Memory B cell (primary cell): ENCODE data around the gene PHB1.

ENCODE experiments used
- ATAC-seq: fragments of 150-1000 bp; cut with Tn5 transposase; 2 replicates; pipeline ENCODE4 v1.10.0; 2021; ENCODE audit warnings: low read depth, mild to moderate bottlenecking, moderate library complexity
- DNase-seq, 2 donors: peaks; one replicate each; pipeline ENCODE4 v3.0.0; 2022; ENCODE audit warnings: low spot score in 2 of 2
- H3K27ac Mint-ChIP-seq: one replicate; pipeline ENCODE4 v1.8.0; 2022; ENCODE audit warnings: mild to moderate bottlenecking, moderate library complexity, mixed read lengths
- H3K27me3 Mint-ChIP-seq: one replicate; pipeline ENCODE4 v1.8.0; 2022; ENCODE audit warnings: mixed read lengths
- H3K36me3 Mint-ChIP-seq: one replicate; pipeline ENCODE4 v1.8.0; 2022; ENCODE audit warnings: mild to moderate bottlenecking, mixed read lengths
- H3K4me1 Mint-ChIP-seq: one replicate; pipeline ENCODE4 v1.8.0; 2022; ENCODE audit warnings: mixed read lengths
- H3K4me3 Mint-ChIP-seq: one replicate; pipeline ENCODE4 v1.8.0; 2022; ENCODE audit warnings: mild to moderate bottlenecking, moderate library complexity, mixed read lengths
- H3K9me3 Mint-ChIP-seq: one replicate; pipeline ENCODE4 v1.8.0; 2022; ENCODE audit warnings: mixed read lengths

Gene PHB1

DNA sequence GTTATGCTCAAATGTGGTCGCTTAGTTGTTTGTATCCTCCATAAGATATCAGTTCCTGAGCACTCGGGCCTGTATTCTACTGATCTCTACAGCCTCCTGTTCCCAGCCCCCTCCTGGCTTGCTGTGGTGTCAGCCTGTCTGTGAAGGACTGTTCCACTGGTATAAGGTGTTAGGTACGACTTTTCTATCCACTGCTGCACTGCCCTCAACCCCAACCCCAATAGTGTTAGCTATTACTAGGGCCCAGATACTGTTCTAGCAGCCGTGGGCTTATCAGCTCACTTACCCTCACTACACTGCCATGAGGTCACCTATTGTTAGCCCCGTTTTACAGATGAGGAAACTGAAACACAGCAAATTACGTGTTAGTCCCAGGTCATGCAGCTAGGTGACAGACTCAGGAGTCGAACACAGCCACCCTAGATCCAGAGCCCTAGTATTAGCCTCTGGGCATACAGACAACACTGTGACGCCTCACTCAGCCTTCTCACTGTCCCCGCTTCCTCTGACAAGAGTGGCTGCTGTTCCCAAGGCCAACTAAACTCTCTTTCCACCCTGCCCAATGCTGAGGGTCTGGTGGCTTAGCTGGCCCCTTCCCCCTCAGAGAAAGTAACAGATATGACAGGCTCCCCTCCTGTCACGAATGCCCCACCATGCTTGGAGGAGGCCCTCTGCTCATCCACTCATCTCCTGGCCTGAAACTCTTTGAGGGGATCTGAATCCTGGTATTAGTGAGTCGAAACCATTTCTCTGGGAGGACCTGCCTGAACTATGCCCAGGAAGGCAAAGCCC is 27.0 kb downstream of the PHB1 start:
- ATAC-seq (peak; percentile 20), DNase-seq (no peak)
- H3K27me3 Mint-ChIP-seq: no peaks in the 10 kb centered on the region
- peak overlapping the region; percentile 96 for H3K27ac Mint-ChIP-seq
- H3K36me3 Mint-ChIP-seq: peaks cover 4% of the 10 kb centered on the region
- peak overlapping the region; percentile 80 for H3K4me3 Mint-ChIP-seq
- peaks cover 45% of the 10 kb centered on the region for H3K4me1 Mint-ChIP-seq
- H3K9me3 Mint-ChIP-seq: peaks cover 3% of the 10 kb centered on the region

DNA sequence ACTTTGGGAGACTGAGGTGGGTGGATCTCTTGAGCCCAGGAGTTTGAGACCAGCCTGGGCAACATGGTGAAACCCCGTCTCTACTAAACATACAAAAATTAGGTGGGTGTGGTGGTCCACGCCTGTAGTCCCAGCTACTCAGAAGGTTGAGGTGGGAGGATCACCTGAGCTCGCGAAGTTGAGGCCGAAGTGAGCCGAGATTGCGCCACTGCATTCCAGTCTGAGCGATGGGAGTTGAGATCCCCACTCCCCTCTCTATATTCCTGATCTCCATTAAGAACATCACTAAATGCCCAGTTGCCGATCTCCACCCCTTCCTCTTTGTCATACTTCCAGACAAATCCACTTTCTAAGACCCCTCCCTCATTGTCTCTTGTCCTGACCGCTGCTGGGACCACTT is 28.3 kb downstream of the PHB1 start:
- Mint-ChIP-seq H3K4me1 (peaks cover 55% of the 10 kb centered on the region), H3K27me3 (no peaks in the 10 kb centered on the region), H3K9me3 (peaks cover 3% of the 10 kb centered on the region), H3K27ac (peak overlapping the region; percentile 96), H3K36me3 (peaks cover 4% of the 10 kb centered on the region), H3K4me3 (no peak overlapping the region)
- DNase-seq: no peak
- ATAC-seq: no peak

DNA sequence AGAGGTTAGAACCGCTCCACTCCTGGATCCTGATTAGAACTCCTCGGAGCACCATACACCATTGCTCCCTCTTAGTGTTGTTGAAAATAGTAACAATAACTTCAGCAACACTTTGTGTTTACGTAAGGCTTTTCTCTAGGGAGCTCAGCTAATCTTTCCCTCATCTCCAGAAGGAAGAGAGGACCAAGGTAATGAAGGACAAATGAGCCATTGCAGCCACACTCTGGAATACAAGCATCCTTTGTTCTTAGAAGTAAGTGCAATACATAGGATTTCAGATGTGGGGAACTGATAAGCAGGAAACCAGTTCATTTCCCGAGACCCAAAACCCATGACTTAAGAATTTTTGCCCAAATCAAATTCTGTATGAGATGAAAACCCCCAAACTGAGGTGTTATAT is 29.7 kb downstream of the PHB1 start:
- Mint-ChIP-seq H3K27ac (no peak overlapping the region), H3K36me3 (peaks cover 5% of the 10 kb centered on the region), H3K27me3 (no peaks in the 10 kb centered on the region), H3K4me3 (no peak overlapping the region), H3K9me3 (peaks cover 3% of the 10 kb centered on the region), H3K4me1 (peaks cover 46% of the 10 kb centered on the region)
- DNase-seq (no peak), ATAC-seq (no peak)

DNA sequence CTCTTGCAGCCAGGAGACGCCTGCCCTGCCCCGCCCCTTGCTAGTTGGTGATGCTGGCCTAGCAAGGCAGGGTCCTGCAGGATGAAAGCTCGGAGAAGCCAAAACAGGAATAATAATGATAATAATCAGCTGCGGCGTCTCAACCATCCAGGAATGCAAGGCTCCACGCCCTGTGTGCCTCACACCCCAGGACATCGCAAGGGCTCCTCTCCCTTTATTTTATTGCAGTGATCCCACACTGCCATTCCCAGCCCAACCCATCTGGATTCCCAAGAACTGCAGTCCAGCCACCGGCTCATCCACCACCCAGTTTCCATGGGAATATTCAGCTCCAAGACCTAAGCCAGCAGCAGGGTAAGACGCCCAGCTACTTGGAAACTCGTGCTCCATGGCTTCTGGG is 31.6 kb downstream of the PHB1 start:
- Mint-ChIP-seq H3K36me3 (peaks cover 12% of the 10 kb centered on the region), H3K9me3 (peaks cover 7% of the 10 kb centered on the region), H3K4me1 (peaks cover 40% of the 10 kb centered on the region), H3K27me3 (no peaks in the 10 kb centered on the region), H3K4me3 (no peak overlapping the region), H3K27ac (no peak overlapping the region)
- ATAC-seq (no peak), DNase-seq (no peak)

DNA sequence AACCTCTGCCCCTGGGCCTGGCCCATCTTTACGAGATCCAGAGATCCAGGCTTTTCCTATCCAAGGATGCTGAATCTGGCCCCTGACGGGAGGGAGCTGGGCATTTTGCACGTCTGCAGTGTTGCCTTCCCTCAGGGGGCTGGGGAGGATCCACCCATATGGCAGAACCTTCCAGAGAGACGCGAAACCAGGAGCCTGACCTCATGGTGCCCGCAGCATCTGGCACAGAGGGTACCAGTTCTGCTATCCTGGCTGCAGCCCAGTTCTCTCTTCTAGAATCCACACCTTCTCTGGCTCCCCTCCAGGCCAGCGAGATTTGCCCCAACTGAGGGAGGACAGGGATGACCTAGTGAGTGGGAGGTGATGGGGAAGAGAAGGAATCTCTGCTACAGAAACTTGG is 32.1 kb downstream of the PHB1 start:
- DNase-seq (no peak), ATAC-seq (no peak)
- Mint-ChIP-seq H3K36me3 (peaks cover 15% of the 10 kb centered on the region), H3K4me3 (no peak overlapping the region), H3K27ac (no peak overlapping the region), H3K27me3 (no peaks in the 10 kb centered on the region), H3K4me1 (peaks cover 40% of the 10 kb centered on the region), H3K9me3 (peaks cover 6% of the 10 kb centered on the region)

DNA sequence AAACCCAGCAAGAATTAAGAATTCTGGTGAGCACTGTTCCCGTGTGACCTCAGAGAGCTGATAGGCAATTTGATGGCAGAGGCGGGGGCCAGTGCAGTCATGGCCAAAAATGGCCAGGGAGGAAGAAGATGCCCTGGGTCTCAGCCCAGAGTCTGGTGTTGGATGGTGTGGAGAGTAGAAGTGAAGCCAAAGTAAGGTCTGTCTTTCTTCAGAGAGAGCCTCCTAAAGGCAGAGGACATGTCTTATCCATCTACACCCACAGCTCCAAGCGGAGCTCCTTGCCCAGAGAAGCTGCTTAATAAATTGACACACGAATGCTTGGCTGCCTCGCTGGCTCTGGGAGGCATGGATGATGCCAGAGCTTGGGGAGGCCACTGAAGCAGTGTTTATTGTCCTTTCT is 32.9 kb downstream of the PHB1 start:
- no peak for DNase-seq
- no peak overlapping the region for H3K27ac Mint-ChIP-seq
- H3K9me3 Mint-ChIP-seq: peaks cover 6% of the 10 kb centered on the region
- H3K27me3 Mint-ChIP-seq: no peaks in the 10 kb centered on the region
- no peak for ATAC-seq
- peaks cover 11% of the 10 kb centered on the region for H3K36me3 Mint-ChIP-seq
- H3K4me3 Mint-ChIP-seq: no peak overlapping the region
- peaks cover 37% of the 10 kb centered on the region for H3K4me1 Mint-ChIP-seq

DNA sequence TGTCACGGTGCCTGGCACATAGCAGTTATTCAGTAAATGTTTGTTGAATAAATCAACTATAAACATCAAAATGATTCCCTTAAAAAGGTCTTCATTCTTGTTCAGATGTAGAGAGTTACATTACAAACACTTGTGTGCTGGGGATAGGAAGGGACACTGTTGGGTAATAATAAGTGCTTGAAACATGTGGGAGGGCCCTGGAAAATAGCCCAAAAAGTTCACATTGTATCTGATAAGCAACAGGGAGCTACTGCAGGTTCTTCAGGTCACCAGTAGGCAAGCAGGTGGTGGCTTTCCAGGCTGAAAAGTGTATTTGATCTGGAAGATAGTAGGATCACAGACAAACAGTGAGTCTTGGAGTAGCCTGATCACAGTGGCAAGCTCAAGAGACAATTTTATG is 33.6 kb downstream of the PHB1 start:
- Mint-ChIP-seq H3K27me3 (no peaks in the 10 kb centered on the region), H3K36me3 (peaks cover 11% of the 10 kb centered on the region), H3K4me3 (no peak overlapping the region), H3K4me1 (peaks cover 36% of the 10 kb centered on the region), H3K27ac (peak overlapping the region; percentile 55), H3K9me3 (peaks cover 6% of the 10 kb centered on the region)
- DNase-seq (no peak), ATAC-seq (no peak)

DNA sequence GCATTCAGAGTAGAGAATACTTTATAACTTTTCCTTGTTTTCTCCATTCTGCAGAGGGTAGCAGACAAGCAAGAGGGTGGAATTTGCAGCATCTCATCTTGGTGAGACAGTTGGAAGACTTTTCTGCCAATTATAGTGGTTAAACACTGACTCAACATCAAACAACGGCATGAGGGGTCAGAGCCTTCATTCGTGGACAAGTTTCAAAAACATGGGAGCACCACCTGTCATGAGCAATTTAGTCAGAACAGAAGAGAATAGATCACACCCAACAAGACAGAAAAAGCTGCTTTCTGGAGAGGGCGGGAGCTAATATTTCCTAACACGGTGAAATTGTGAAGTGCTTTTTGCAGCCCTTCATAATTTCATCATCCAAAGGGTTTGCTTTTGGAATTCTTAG is 34.8 kb downstream of the PHB1 start:
- Mint-ChIP-seq H3K9me3 (peaks cover 6% of the 10 kb centered on the region), H3K36me3 (peaks cover 14% of the 10 kb centered on the region), H3K4me3 (no peak overlapping the region), H3K4me1 (peaks cover 35% of the 10 kb centered on the region), H3K27ac (no peak overlapping the region), H3K27me3 (no peaks in the 10 kb centered on the region)
- no peak for DNase-seq
- ATAC-seq: no peak

DNA sequence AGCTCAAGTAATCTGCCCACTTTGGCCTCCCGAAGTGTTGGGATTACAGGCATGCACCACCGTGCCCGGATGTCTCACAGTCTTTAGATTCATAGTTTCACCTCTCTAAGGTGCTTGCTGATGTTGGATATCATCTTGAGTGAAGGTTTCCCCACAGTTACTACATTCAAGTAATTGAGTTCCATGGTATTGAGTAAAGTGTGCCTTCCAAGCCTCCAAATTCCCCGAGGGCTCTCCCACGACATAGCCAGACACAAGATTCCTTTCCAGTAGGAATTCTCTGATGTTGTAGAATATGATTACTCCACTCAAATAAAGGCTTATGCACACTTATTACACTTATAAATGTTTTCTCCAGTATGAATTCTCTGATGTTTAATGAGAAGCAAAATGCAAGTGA is 36.4 kb downstream of the PHB1 start:
- H3K27ac Mint-ChIP-seq: no peak overlapping the region
- ATAC-seq (no peak), DNase-seq (no peak)
- H3K36me3 Mint-ChIP-seq: peaks cover 15% of the 10 kb centered on the region
- no peak overlapping the region for H3K4me3 Mint-ChIP-seq
- no peaks in the 10 kb centered on the region for H3K27me3 Mint-ChIP-seq
- H3K9me3 Mint-ChIP-seq: peaks cover 4% of the 10 kb centered on the region
- H3K4me1 Mint-ChIP-seq: peaks cover 35% of the 10 kb centered on the region

DNA sequence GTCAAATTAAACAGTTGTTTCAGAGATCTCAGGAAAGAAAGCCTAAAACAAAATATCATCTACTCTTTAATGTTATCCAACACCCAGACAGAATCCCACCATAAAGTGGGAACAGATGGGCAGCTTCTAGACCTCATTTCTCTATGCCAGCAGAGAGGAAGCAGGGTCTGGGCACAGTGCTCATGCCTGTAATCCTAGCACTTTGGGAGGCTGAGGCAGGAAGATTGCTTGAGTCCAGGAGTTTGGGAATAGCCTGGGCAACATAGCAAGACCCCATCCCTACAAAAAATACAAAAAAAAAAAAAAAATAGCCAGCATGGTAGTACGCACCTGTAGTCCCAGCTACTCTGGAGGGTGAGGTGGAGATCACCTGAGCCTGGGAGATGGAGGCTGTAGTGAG is 39.1 kb downstream of the PHB1 start:
- Mint-ChIP-seq H3K4me1 (peaks cover 39% of the 10 kb centered on the region), H3K36me3 (peaks cover 15% of the 10 kb centered on the region), H3K27ac (no peak overlapping the region), H3K4me3 (no peak overlapping the region), H3K9me3 (peaks cover 4% of the 10 kb centered on the region), H3K27me3 (no peaks in the 10 kb centered on the region)
- no peak for DNase-seq
- ATAC-seq: no peak

DNA sequence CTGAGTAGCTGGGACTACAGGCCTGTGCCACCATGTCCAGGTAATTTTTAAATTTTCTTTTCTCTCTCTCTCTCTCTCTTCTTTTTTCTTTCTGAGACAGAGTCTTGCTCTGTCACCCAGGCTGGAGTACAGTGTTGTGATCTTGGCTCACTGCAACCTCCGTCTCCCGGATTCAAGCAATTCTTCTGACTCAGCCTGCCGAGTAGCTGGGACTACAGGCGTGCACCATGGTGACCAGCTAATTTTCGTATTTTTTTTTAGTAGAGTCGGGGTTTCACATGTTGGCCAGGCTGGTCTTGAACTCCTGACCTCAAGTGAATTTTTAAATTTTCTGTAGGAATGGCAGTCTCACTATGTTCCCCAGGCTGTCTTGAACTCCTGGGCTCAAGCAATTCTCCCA is 41.6 kb downstream of the PHB1 start:
- peaks cover 8% of the 10 kb centered on the region for H3K36me3 Mint-ChIP-seq
- H3K27ac Mint-ChIP-seq: no peak overlapping the region
- H3K27me3 Mint-ChIP-seq: no peaks in the 10 kb centered on the region
- peak overlapping the region; percentile 38 for H3K4me3 Mint-ChIP-seq
- H3K9me3 Mint-ChIP-seq: no peaks in the 10 kb centered on the region
- H3K4me1 Mint-ChIP-seq: peaks cover 36% of the 10 kb centered on the region
- DNase-seq (no peak), ATAC-seq (no peak)

DNA sequence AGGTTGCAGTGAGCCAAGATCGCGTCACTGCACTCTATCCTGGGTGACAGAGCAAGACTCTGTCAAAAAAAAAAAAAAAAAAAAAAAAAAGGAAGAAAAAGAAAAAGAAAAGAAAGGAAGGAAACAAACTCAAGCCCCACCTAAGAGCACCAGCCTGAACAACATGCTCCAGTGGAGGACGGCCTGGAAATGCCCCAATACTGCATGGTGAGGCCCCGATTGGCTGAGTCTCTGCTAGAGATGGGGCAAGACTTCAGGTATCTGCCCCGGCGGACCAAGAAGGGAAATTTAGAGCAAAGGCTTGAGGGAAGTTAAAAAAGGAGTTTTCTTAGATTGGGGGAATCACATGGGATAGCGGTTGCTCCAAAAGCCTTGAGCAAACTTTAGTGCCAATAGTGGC is 42.3 kb downstream of the PHB1 start:
- Mint-ChIP-seq H3K4me3 (peak overlapping the region; percentile 74), H3K9me3 (no peaks in the 10 kb centered on the region), H3K27me3 (no peaks in the 10 kb centered on the region), H3K4me1 (peaks cover 34% of the 10 kb centered on the region), H3K27ac (peak overlapping the region; percentile 51), H3K36me3 (peaks cover 5% of the 10 kb centered on the region)
- peak; percentile 93 for ATAC-seq
- no peak for DNase-seq

DNA sequence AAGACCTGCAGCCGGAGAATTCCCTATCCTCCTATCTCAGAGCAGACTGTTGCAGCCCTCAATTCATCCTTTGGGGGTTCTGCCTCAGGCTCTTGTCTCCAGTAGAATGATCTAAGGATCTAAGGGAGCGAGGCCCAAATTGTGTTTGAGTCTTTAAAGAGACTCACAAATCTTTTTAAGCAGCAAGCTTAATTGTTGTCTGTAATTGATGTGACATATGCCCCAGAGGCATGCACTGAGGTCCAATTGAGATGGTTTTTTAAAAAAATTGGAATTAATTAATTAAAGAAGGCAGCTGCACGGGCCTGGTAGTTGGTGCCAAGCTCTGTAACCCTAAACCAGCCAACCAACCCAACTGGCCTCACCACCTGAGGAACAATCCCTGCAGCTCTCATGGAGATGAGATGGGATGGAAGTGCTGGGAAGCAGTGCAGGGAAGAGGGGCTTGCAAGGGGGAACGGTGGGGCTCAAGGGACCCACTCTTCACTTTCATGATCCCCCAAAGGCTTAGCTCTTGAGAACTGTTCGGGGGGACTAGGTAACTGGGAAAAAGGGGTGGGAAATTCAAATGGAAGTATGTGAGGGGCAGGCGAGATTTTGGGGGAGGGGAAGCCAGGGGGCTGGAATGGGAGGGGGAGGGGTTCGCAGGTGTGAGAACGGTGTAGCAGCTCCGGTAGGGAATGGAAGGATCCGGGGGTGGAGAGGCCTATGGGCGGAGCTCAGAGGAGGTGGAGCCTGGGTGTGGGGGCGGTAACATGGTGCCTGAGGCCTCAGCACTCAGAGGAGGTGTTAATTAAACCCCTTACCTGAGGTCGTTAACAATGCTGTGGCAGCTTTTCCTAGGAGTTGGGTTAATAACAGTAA is 43.5 kb downstream of the PHB1 start:
- no peak overlapping the region for H3K4me3 Mint-ChIP-seq
- H3K4me1 Mint-ChIP-seq: peaks cover 31% of the 10 kb centered on the region
- H3K9me3 Mint-ChIP-seq: no peaks in the 10 kb centered on the region
- peak overlapping the region; percentile 81 for H3K27ac Mint-ChIP-seq
- H3K27me3 Mint-ChIP-seq: no peaks in the 10 kb centered on the region
- peaks cover 10% of the 10 kb centered on the region for H3K36me3 Mint-ChIP-seq
- no peak for ATAC-seq
- DNase-seq: no peak

DNA sequence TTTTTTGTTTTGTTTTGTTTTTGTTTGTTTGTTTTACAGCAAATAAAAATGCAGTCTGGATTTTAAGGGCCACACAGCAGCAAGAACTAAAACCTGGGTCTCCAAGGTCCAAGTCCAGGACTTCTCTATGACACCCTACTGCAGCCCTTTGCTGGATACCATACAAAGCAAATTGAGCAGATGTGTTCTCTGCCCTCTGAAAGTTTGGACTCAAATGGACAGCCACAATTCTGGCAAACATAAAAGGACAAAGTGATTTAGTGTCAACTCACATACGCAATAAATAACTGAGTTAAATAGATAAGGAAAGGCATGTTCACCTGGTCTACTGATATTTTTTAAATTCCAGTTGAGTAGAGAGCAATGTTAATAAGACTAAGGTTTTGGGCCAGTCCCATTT is 44.9 kb downstream of the PHB1 start:
- Mint-ChIP-seq H3K4me3 (no peak overlapping the region), H3K9me3 (no peaks in the 10 kb centered on the region), H3K27me3 (no peaks in the 10 kb centered on the region), H3K36me3 (peaks cover 10% of the 10 kb centered on the region), H3K27ac (no peak overlapping the region), H3K4me1 (peaks cover 32% of the 10 kb centered on the region)
- no peak for DNase-seq
- ATAC-seq: no peak
